H9 (cell line): Measurements from ENCODE around the gene BCAS3. TPM values are rescaled to one million over a fixed set of nuclear protein-coding genes. Genes with fewer than 3 reads are reported as not detected.

Experiments used
- DNase-seq: peaks from one replicate; pipeline ENCODE4 v3.0.0-alpha.2; 2017
- H2AFZ ChIP-seq: one replicate; pipeline ENCODE4 v1.6.1; 2013; ENCODE audit warnings: mild to moderate bottlenecking, low read length, control low read depth, moderate library complexity
- H2AK5ac ChIP-seq: 2 replicates; pipeline ENCODE4 v1.6.1; 2013; ENCODE audit warnings: low read length, control low read depth, mixed read lengths; ENCODE audit not compliant: insufficient read length
- H2BK120ac ChIP-seq: one replicate; pipeline ENCODE4 v1.6.1; 2013; ENCODE audit warnings: low read depth, mild to moderate bottlenecking, low read length, control low read depth, inconsistent platforms; ENCODE audit not compliant: poor library complexity, severe bottlenecking
- H2BK12ac ChIP-seq: 2 replicates; pipeline ENCODE4 v1.6.1; 2013; ENCODE audit warnings: low read length, control low read depth, mixed read lengths, low read depth; ENCODE audit not compliant: insufficient read length
- H2BK15ac ChIP-seq: 2 replicates; pipeline ENCODE4 v1.6.1; 2013; ENCODE audit warnings: low read depth, low read length, control low read depth
- H2BK20ac ChIP-seq: one replicate; pipeline ENCODE4 v1.6.1; 2013; ENCODE audit warnings: low read depth, mild to moderate bottlenecking, low read length, control low read depth, inconsistent platforms; ENCODE audit not compliant: poor library complexity, severe bottlenecking
- H2BK5ac ChIP-seq: 2 replicates; pipeline ENCODE4 v1.6.1; 2013; ENCODE audit warnings: low read length, control low read depth, mixed read lengths; ENCODE audit not compliant: insufficient read length
- H3K14ac ChIP-seq: 2 replicates; pipeline ENCODE4 v1.6.1; 2013; ENCODE audit warnings: low read length, control low read depth; ENCODE audit not compliant: insufficient read depth
- H3K18ac ChIP-seq: 2 replicates; pipeline ENCODE4 v1.6.1; 2013; ENCODE audit warnings: low read depth, mild to moderate bottlenecking, mixed read lengths, low read length, control low read depth; ENCODE audit not compliant: insufficient read length
- H3K23ac ChIP-seq: 2 replicates; pipeline ENCODE4 v1.6.1; 2013; ENCODE audit warnings: low read length, control low read depth, mixed read lengths, low read depth; ENCODE audit not compliant: insufficient read length
- H3K23me2 ChIP-seq: 2 replicates; pipeline ENCODE4 v1.6.1; 2013; ENCODE audit warnings: low read depth, mild to moderate bottlenecking, mixed read lengths, low read length, control low read depth; ENCODE audit not compliant: insufficient read length, poor library complexity, severe bottlenecking
- H3K27ac ChIP-seq: 2 replicates; pipeline ENCODE4 v1.5.1; 2013; ENCODE audit warnings: low read length, control low read depth, mixed read lengths, low read depth; ENCODE audit not compliant: insufficient read length
- H3K27me3 ChIP-seq: 2 replicates; pipeline ENCODE4 v1.6.1; 2013; ENCODE audit warnings: low read length, control low read depth, inconsistent platforms; ENCODE audit not compliant: insufficient read depth
- H3K4ac ChIP-seq: 2 replicates; pipeline ENCODE4 v1.6.1; 2013; ENCODE audit warnings: low read depth, mild to moderate bottlenecking, control low read depth, inconsistent platforms, low read length, moderate library complexity
- H3K4me1 ChIP-seq: 2 replicates; pipeline ENCODE4 v1.6.1; 2013; ENCODE audit warnings: low read length, control low read depth, inconsistent platforms; ENCODE audit not compliant: insufficient read depth
- H3K4me2 ChIP-seq: 2 replicates; pipeline ENCODE4 v1.6.1; 2013; ENCODE audit warnings: low read length, control low read depth, mixed read lengths; ENCODE audit not compliant: insufficient read length, insufficient read depth
- H3K56ac ChIP-seq: 2 replicates; pipeline ENCODE4 v1.6.1; 2013; ENCODE audit warnings: low read depth, mild to moderate bottlenecking, mixed read lengths, low read length, control low read depth; ENCODE audit not compliant: insufficient read length
- H3K79me1 ChIP-seq: 2 replicates; pipeline ENCODE4 v1.6.1; 2013; ENCODE audit warnings: low read depth, mild to moderate bottlenecking, moderate library complexity, low read length, control low read depth, inconsistent platforms; ENCODE audit not compliant: insufficient read depth, poor library complexity, severe bottlenecking
- H3K79me2 ChIP-seq: 2 replicates; pipeline ENCODE4 v1.6.1; 2013; ENCODE audit warnings: low read length, control low read depth, inconsistent platforms; ENCODE audit not compliant: insufficient read depth
- H3K9ac ChIP-seq: 2 replicates; pipeline ENCODE4 v1.6.1; 2013; ENCODE audit warnings: low read length, control low read depth, mixed read lengths; ENCODE audit not compliant: insufficient read length; ENCODE audit errors: extremely low read depth
- H3K9me3 ChIP-seq: one replicate; pipeline ENCODE4 v1.6.1; 2013; ENCODE audit warnings: low read depth, low read length, inconsistent platforms; ENCODE audit not compliant: control insufficient read depth
- H3T11ph ChIP-seq: one replicate; pipeline ENCODE4 v1.6.1; 2013; ENCODE audit warnings: mild to moderate bottlenecking, low read length, control low read depth, inconsistent platforms
- H4K20me1 ChIP-seq: one replicate; pipeline ENCODE4 v1.6.1; 2013; ENCODE audit not compliant: control insufficient read depth, insufficient read length, insufficient read depth
- H4K5ac ChIP-seq: 2 replicates; pipeline ENCODE4 v1.6.1; 2013; ENCODE audit warnings: low read depth, mild to moderate bottlenecking, mixed read lengths, low read length, control low read depth; ENCODE audit not compliant: insufficient read length
- H4K8ac ChIP-seq: replicated peaks from 2 replicates; pipeline ENCODE4 v1.6.1; 2013; ENCODE audit warnings: low read length, control low read depth, mixed read lengths, low read depth; ENCODE audit not compliant: insufficient read length
- H4K91ac ChIP-seq: 2 replicates; pipeline ENCODE4 v1.6.1; 2013; ENCODE audit warnings: low read depth, mild to moderate bottlenecking, moderate library complexity, mixed read lengths, low read length, control low read depth; ENCODE audit not compliant: insufficient read length
- H3K27ac Mint-ChIP-seq, 3 experiments: 2 replicates in 2 of 3; 3 replicates in 1 of 3; pipeline ENCODE4 v1.8.0; 2020 to 2021; ENCODE audit warnings: mixed read lengths in 3 of 3, mild to moderate bottlenecking in 1 of 3, moderate library complexity in 1 of 3
- H3K27me3 Mint-ChIP-seq: 2 replicates; pipeline ENCODE4 v1.8.0; 2021; ENCODE audit warnings: low read depth, mild to moderate bottlenecking, moderate library complexity, mixed read lengths
- H3K36me3 Mint-ChIP-seq, 3 experiments: 2 replicates in 2 of 3; 3 replicates in 1 of 3; pipeline ENCODE4 v1.8.0; 2020 to 2021; ENCODE audit warnings: low read depth in 3 of 3, mixed read lengths in 3 of 3; ENCODE audit not compliant: insufficient read depth in 1 of 3
- H3K4me1 Mint-ChIP-seq, 2 experiments: 2 replicates each; pipeline ENCODE4 v1.8.0; 2020; ENCODE audit warnings: mixed read lengths in 2 of 2
- H3K4me3 Mint-ChIP-seq, 2 experiments: 2 replicates in 1 of 2; 3 replicates in 1 of 2; pipeline ENCODE4 v1.8.0; 2020 to 2021; ENCODE audit warnings: mild to moderate bottlenecking in 2 of 2, mixed read lengths in 2 of 2, moderate library complexity in 1 of 2
- H3K9me3 Mint-ChIP-seq, 2 experiments: 2 replicates in 1 of 2; 3 replicates in 1 of 2; pipeline ENCODE4 v1.8.0; 2020; ENCODE audit warnings: mild to moderate bottlenecking in 2 of 2, mixed read lengths in 2 of 2, moderate library complexity in 1 of 2
- total RNA-seq: library from RNA; stranded (reverse); gene quantifications from 2 replicates; pipeline ENCODE4 v1.2.1, GENCODE V29; 2021
- TF ChIP-seq, protein P1 (sequence below): fragments of 200-600 bp; sonication (generic); conservative IDR thresholded peaks from 3 replicates; pipeline ENCODE4 v1.8.0; 2021; ENCODE audit warnings: antibody characterized with exemption, mild to moderate bottlenecking

The BCAS3 gene
- total RNA-seq, 1 experiment from 2014 or later, result 22.4 TPM

DNA sequence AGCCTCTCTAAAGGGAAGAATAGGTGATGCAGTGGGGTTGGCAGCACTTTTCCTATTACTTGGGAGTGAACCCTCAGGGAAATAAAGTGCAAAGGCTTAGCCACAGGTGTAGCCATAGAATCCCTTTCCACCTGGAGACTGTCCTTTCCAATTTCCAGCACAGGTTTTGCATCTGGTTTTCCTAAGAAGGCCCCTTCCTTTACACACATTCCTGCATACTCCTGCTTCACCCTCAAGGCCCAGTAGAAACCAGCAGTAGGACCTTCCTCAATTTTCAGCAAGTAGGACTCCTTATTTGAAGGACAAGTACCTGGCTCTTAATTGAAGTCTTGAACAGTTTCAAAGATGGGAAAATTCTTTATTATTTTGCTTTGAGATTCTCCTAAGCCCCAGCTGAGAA lies 550.2 kb downstream of the BCAS3 start:
- no peaks in the 10 kb centered on the region for H3K27me3 Mint-ChIP-seq
- Histone ChIP-seq H2BK15ac (no peak overlapping the region), H3K23me2 (no peaks in the 10 kb centered on the region), H2AK5ac (no peak overlapping the region), H3K4me2 (no peak overlapping the region), H2AFZ (no peak overlapping the region), H2BK20ac (no peak overlapping the region), H2BK5ac (no peak overlapping the region), H4K8ac (no peak overlapping the region), H3K18ac (no peak overlapping the region), H3K79me1 (no peaks in the 10 kb centered on the region), H2BK12ac (no peak overlapping the region), H4K5ac (no peak overlapping the region), H3K9me3 (no peaks in the 10 kb centered on the region), H3K56ac (no peak overlapping the region), H3K23ac (no peak overlapping the region), H3K14ac (no peak overlapping the region), H4K20me1 (no peaks in the 10 kb centered on the region), H4K91ac (no peak overlapping the region), H2BK120ac (no peak overlapping the region), H3K27me3 (no peaks in the 10 kb centered on the region), H3K79me2 (no peaks in the 10 kb centered on the region), H3K9ac (no peak overlapping the region), H3K4me1 (0 out of 2 replicates have a peak, but pooled peaks cover 3% of the 10 kb centered on the region), H3T11ph (no peak overlapping the region), H3K4ac (no peak overlapping the region), H3K27ac (no peak overlapping the region)
- DNase-seq, result no peak
- H3K4me1 Mint-ChIP-seq, result peaks cover 7 to 10% of the 10 kb centered on the region in 2 experiments
- TF ChIP-seq, protein P1, sequence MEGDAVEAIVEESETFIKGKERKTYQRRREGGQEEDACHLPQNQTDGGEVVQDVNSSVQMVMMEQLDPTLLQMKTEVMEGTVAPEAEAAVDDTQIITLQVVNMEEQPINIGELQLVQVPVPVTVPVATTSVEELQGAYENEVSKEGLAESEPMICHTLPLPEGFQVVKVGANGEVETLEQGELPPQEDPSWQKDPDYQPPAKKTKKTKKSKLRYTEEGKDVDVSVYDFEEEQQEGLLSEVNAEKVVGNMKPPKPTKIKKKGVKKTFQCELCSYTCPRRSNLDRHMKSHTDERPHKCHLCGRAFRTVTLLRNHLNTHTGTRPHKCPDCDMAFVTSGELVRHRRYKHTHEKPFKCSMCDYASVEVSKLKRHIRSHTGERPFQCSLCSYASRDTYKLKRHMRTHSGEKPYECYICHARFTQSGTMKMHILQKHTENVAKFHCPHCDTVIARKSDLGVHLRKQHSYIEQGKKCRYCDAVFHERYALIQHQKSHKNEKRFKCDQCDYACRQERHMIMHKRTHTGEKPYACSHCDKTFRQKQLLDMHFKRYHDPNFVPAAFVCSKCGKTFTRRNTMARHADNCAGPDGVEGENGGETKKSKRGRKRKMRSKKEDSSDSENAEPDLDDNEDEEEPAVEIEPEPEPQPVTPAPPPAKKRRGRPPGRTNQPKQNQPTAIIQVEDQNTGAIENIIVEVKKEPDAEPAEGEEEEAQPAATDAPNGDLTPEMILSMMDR, result no peak
- H3K9me3 Mint-ChIP-seq, result no peaks in the 10 kb centered on the region
- no peaks in the 10 kb centered on the region for H3K36me3 Mint-ChIP-seq
- no peak overlapping the region for H3K27ac Mint-ChIP-seq
- H3K4me3 Mint-ChIP-seq, result no peak overlapping the region
